ENCODE measurements around the gene PPIL4.

Gene PPIL4

DNA sequence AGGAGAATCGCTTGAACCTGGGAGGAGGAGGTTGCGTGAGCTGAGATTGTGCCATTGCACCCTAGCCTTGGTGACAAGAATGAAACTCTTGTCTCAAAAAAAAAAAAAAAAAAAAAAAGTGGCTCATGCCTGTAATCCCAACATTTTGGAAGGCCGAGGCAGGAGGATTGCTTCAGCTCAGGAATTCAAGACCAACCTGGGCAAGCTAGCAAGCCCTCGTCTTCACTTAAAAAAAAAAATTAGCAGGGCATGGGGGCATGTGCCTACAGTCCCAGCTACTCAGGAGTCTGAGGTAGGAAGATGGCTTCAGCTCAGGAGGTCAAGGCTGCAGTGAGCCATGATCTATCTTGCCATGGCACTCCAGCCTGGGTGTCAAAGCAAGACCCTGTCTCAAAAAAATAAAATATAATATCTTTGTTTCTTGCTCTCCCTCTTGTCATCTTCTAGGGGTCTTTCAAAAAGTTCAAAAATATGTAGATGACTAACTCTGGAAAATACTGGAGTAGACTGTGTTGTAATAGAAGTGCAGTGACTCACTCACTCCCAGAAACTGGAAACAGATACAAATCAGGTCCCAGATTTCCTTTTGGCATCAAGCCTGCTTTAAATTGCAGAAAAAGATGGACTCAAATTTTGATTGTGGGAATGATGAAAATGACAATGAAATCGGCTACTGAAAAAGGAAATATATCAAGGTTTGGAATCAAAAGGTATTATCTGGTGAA, 17.5 kb upstream of the PPIL4 start:
- H3K9me3 ChIP-seq (ENCODE audit: insufficient read depth, low read depth, low read length) = no peaks in the 10 kb centered on the region
- H3K9ac ChIP-seq (ENCODE audit: low read depth, low read length) = no peak overlapping the region

DNA sequence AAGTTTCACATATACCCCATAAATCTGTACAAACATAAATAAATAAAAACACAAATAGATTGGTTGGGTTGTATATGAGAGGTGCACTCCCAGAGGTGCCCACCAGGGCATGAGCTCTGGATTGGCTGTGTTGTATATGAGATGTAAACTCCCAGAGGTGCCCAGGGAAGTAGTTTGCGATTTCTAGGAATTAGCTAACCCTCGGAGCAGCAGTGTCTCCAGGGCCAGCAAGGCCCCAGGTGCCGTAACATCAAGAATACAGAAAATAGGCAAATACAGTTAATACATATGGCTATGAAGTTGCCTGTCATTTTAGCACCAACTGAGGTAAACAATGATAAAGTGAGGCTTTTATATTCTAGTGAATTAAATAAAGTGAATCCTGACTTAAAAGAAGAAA, 14.9 kb upstream of the PPIL4 start:
- no peaks in the 10 kb centered on the region for H3K36me3 ChIP-seq (ENCODE audit: insufficient read depth, low read depth, low read length)
- H3K9me3 ChIP-seq (ENCODE audit: insufficient read depth, low read depth, low read length) = no peaks in the 10 kb centered on the region
- H3K4me1 ChIP-seq (ENCODE audit: insufficient read depth, low read length) = no peaks in the 10 kb centered on the region
- H3K4me3 ChIP-seq (ENCODE audit: low read length) = no peak overlapping the region
- no peak overlapping the region for H3K27ac ChIP-seq (ENCODE audit: low read length)
- no peak overlapping the region for H3K9ac ChIP-seq (ENCODE audit: low read depth, low read length)
- H3K27me3 ChIP-seq (ENCODE audit: insufficient read depth, low read length) = peaks cover 8% of the 10 kb centered on the region

More for the DNA sequence above, 17.5 kb upstream of the PPIL4 start:
- Histone ChIP-seq H3K4me3 (ENCODE audit: low read length) (no peak overlapping the region), H3K4me1 (ENCODE audit: insufficient read depth, low read length) (no peaks in the 10 kb centered on the region), H3K27ac (ENCODE audit: low read length) (no peak overlapping the region), H3K36me3 (ENCODE audit: insufficient read depth, low read depth, low read length) (no peaks in the 10 kb centered on the region), H3K27me3 (ENCODE audit: insufficient read depth, low read length) (peaks cover 8% of the 10 kb centered on the region)

DNA sequence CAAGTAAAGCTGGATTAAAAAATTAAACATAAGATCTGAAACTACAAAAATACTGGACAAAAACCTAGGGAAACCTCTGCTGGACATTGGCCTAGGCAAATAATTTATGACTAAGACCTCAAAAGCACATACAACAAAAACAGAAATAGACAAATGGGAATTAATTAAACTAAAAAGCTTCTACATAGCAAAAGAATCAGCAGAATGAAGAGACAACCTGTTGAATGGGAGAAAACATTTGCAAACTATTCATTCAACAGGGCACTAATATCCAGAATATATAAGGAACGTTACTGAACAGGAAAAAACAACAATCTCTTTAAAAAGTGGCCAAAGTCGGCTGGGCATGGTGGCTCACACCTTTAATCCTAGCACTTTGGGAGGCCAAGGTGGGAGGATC, 13.5 kb upstream of the PPIL4 start:
- Histone ChIP-seq H3K27me3 (ENCODE audit: insufficient read depth, low read length) (peaks cover 6% of the 10 kb centered on the region), H3K27ac (ENCODE audit: low read length) (no peak overlapping the region), H3K9ac (ENCODE audit: low read depth, low read length) (no peak overlapping the region), H3K36me3 (ENCODE audit: insufficient read depth, low read depth, low read length) (no peaks in the 10 kb centered on the region), H3K4me3 (ENCODE audit: low read length) (no peak overlapping the region), H3K9me3 (ENCODE audit: insufficient read depth, low read depth, low read length) (no peaks in the 10 kb centered on the region), H3K4me1 (ENCODE audit: insufficient read depth, low read length) (no peaks in the 10 kb centered on the region)

DNA sequence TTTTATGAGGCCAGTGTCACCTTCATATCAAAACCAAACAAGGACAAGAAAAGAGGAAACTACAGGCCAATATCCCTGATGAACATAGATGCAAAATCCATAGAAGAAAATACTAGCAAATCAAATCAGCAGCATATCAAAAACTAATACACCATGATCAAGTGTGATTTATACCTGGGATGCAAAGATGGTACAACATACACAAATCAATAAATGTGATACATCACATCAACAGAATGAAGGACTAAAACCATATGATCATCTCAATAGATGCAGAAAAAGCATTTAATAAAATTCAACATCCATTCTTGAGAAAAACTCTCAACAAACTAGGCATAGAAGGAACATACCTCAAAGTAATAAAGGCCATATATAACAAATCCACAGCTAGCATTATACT, 12.2 kb upstream of the PPIL4 start:
- Histone ChIP-seq H3K27me3 (ENCODE audit: insufficient read depth, low read length) (no peaks in the 10 kb centered on the region; the same call in 1 of the 2 replicates), H3K9me3 (ENCODE audit: insufficient read depth, low read depth, low read length) (no peaks in the 10 kb centered on the region), H3K4me3 (ENCODE audit: low read length) (no peak overlapping the region), H3K9ac (ENCODE audit: low read depth, low read length) (no peak overlapping the region), H3K36me3 (ENCODE audit: insufficient read depth, low read depth, low read length) (no peaks in the 10 kb centered on the region), H3K27ac (ENCODE audit: low read length) (no peak overlapping the region), H3K4me1 (ENCODE audit: insufficient read depth, low read length) (no peaks in the 10 kb centered on the region)

DNA sequence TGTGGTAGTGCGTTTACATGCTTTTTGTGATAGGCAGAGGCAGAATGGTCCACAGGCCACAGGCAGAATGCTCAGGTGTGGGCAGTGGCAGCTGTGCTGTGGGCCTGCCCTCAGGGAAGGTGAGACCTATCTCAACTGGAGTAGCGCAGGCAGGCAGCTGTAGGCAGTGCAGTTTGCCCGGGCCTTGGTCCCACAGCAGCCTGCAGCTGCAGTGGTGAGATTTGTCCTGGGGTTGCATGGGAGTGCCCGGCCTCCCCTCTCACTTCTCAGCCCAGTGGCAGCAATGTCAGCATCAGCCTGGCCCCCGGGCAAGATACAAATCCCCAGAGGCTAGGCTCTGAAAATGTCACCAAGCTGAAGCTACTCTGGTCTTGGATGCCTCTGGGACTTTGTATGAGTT, 6.1 kb upstream of the PPIL4 start:
- Histone ChIP-seq H3K9ac (ENCODE audit: low read depth, low read length) (no peak overlapping the region), H3K27ac (ENCODE audit: low read length) (no peak overlapping the region), H3K9me3 (ENCODE audit: insufficient read depth, low read depth, low read length) (no peaks in the 10 kb centered on the region), H3K4me1 (ENCODE audit: insufficient read depth, low read length) (no peaks in the 10 kb centered on the region), H3K4me3 (ENCODE audit: low read length) (no peak overlapping the region), H3K27me3 (ENCODE audit: insufficient read depth, low read length) (peaks cover 13% of the 10 kb centered on the region), H3K36me3 (ENCODE audit: insufficient read depth, low read depth, low read length) (no peaks in the 10 kb centered on the region)

DNA sequence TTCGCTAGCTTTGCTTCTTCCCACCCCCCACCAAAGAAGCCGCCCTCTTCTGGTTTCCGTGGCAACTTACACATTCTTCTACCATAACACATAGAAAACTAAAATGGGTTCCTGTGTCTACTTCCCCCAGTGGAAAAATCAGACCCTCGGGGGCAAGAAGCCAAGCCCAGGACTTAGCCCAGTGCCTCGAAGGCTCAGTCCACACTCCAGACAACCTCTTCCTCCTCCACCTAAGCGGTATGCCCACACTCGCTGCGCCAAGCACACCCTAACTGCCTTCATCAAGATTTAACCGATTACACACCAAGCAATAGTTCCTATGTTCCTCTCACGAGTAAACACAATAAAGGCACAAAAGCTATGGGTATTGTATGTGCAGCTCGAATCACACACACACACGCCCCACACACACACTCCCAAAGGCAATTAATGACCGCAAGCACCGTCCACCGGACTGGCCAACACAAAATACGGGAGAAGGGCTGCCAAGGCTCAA, 537 bp downstream of the PPIL4 start:
- H3K27me3 ChIP-seq (ENCODE audit: insufficient read depth, low read length) = peaks cover 8% of the 10 kb centered on the region
- peaks cover 10% of the 10 kb centered on the region for H3K36me3 ChIP-seq (ENCODE audit: insufficient read depth, low read depth, low read length)
- peak overlapping the region; percentile 92 for H3K27ac ChIP-seq (ENCODE audit: low read length)

DNA sequence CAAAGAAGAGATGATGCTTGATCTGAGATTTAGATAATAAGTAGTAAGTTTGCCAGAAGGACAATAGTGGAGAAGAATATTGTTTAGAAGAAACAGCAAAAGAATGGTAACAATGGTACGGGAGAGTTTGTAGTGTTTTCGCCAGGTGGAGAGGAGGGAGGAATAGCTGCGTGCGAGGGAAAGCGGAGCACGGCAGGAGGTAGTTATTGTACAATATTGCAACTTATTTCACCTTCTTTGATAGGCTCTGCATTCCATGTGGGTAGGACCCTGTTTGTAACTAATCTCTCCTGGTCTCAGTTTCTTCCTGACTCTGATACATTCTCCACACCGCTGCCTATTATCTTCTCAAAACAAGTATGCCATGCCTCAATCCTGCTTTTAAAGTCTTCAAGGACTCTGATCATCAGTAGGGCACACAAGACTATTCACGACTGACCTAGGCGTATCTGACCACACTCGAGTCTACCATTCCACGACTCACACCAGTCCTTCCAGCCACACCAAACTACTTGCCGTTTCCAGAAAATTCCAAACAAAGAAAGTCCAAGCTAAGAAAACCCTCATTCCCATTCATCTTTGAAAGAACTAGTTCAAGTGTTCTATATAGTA, 1.1 kb downstream of the PPIL4 start:
- Histone ChIP-seq H3K27ac (ENCODE audit: low read length) (no peak overlapping the region), H3K4me3 (ENCODE audit: low read length) (peak overlapping the region; percentile 96), H3K36me3 (ENCODE audit: insufficient read depth, low read depth, low read length) (peaks cover 14% of the 10 kb centered on the region), H3K4me1 (ENCODE audit: insufficient read depth, low read length) (peaks cover 2% of the 10 kb centered on the region; the same call in 1 of the 2 replicates), H3K9ac (ENCODE audit: low read depth, low read length) (peak overlapping the region; percentile 96), H3K9me3 (ENCODE audit: insufficient read depth, low read depth, low read length) (no peaks in the 10 kb centered on the region), H3K27me3 (ENCODE audit: insufficient read depth, low read length) (peaks cover 7% of the 10 kb centered on the region)

More for the DNA sequence above, 537 bp downstream of the PPIL4 start:
- Histone ChIP-seq H3K9ac (ENCODE audit: low read depth, low read length) (peak overlapping the region; percentile 96), H3K9me3 (ENCODE audit: insufficient read depth, low read depth, low read length) (no peaks in the 10 kb centered on the region), H3K4me3 (ENCODE audit: low read length) (peak overlapping the region; percentile 96), H3K4me1 (ENCODE audit: insufficient read depth, low read length) (peaks cover 2% of the 10 kb centered on the region; the same call in 1 of the 2 replicates)

DNA sequence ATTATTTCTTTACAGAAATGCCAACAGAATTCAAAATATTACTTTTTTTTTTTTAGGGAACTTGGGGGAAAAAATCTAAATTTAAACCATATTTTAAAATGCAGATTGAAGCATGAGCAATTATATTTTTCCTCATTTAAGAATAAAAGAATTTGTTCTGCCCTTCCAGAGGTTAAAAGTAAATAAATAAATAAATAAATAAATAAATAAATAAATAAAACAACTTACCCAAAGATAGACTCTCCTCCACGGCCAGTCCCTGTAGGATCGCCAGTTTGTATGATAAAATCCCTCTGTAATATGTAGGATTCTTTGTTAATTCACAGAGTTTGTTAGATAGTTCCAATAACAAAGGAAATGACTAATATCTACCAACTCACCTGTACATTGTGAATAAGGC, 4.7 kb downstream of the PPIL4 start:
- Histone ChIP-seq H3K36me3 (ENCODE audit: insufficient read depth, low read depth, low read length) (peaks cover 47% of the 10 kb centered on the region), H3K9ac (ENCODE audit: low read depth, low read length) (no peak overlapping the region), H3K9me3 (ENCODE audit: insufficient read depth, low read depth, low read length) (no peaks in the 10 kb centered on the region), H3K4me3 (ENCODE audit: low read length) (no peak overlapping the region), H3K4me1 (ENCODE audit: insufficient read depth, low read length) (peaks cover 2% of the 10 kb centered on the region; the same call in 1 of the 2 replicates), H3K27ac (ENCODE audit: low read length) (no peak overlapping the region), H3K27me3 (ENCODE audit: insufficient read depth, low read length) (no peaks in the 10 kb centered on the region)

DNA sequence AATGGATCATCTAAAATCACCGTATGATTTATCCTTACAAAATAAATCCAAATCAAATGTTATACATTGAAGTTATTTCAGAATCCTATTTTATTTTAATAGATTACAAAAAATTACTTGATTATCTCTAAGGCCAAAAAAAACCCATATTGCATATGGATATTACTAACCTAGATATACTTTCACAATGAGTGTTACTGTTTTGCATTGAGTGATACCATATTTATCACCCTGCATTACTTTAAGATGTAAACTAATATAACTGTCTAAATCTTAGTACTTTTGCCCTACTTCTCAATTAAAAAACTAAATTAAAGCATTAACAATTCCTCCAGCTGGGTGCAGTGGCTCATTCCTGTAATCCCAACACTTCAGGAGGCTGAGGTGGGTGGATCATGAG, 11.1 kb downstream of the PPIL4 start:
- Histone ChIP-seq H3K27ac (ENCODE audit: low read length) (no peak overlapping the region), H3K9ac (ENCODE audit: low read depth, low read length) (no peak overlapping the region), H3K4me1 (ENCODE audit: insufficient read depth, low read length) (no peaks in the 10 kb centered on the region), H3K36me3 (ENCODE audit: insufficient read depth, low read depth, low read length) (peaks cover 90% of the 10 kb centered on the region), H3K9me3 (ENCODE audit: insufficient read depth, low read depth, low read length) (no peaks in the 10 kb centered on the region), H3K4me3 (ENCODE audit: low read length) (no peak overlapping the region), H3K27me3 (ENCODE audit: insufficient read depth, low read length) (no peaks in the 10 kb centered on the region)

DNA sequence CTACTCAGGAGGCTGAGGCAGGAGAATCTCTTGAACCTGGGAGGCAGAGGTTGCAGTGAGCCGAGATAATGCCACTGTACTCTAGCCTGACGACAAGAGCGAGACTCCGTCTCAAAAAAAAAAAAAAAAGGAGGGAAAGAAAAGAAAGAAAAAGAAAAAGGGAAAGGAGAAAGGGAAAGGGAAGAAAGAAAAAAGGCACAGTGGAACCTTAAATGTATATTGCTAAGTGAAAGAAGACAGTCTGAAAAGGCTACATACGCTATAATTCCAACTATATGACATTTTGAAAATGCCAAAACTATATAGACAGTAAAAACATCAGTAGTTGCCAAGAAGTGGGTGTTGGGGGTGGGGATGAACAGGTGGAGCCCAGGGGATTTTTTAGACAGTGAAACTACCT, 16.2 kb downstream of the PPIL4 start:
- H3K27me3 ChIP-seq (ENCODE audit: insufficient read depth, low read length) = no peaks in the 10 kb centered on the region
- H3K4me3 ChIP-seq (ENCODE audit: low read length) = no peak overlapping the region
- no peaks in the 10 kb centered on the region for H3K9me3 ChIP-seq (ENCODE audit: insufficient read depth, low read depth, low read length)
- no peak overlapping the region for H3K9ac ChIP-seq (ENCODE audit: low read depth, low read length)
- peaks cover 89% of the 10 kb centered on the region for H3K36me3 ChIP-seq (ENCODE audit: insufficient read depth, low read depth, low read length)
- no peaks in the 10 kb centered on the region for H3K4me1 ChIP-seq (ENCODE audit: insufficient read depth, low read length)
- H3K27ac ChIP-seq (ENCODE audit: low read length) = no peak overlapping the region

DNA sequence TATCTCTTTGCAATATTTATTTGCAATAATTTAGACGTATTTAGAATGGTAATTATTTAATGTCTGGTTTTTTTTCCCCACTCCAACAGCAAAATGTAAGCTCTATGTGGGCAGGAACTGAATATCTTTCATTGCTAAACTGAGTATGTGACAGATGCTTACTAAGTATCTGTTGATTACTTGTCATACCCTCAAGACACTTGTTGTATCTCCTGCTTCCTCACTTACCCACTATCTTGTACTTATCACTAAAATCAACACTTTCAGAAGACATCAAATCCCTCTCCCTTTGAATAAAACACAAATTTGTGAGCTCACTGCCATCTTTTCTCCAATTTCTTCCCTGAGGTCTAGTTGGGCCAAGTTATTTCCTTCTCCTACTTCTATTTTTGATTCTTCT, 30.3 kb downstream of the PPIL4 start:
- H3K27ac ChIP-seq (ENCODE audit: low read length) = no peak overlapping the region
- H3K36me3 ChIP-seq (ENCODE audit: insufficient read depth, low read depth, low read length) = peaks cover 43% of the 10 kb centered on the region
- no peak overlapping the region for H3K9ac ChIP-seq (ENCODE audit: low read depth, low read length)
- H3K27me3 ChIP-seq (ENCODE audit: insufficient read depth, low read length) = no peaks in the 10 kb centered on the region
- H3K4me1 ChIP-seq (ENCODE audit: insufficient read depth, low read length) = no peaks in the 10 kb centered on the region
- H3K9me3 ChIP-seq (ENCODE audit: insufficient read depth, low read depth, low read length) = no peaks in the 10 kb centered on the region
- no peak overlapping the region for H3K4me3 ChIP-seq (ENCODE audit: low read length)

DNA sequence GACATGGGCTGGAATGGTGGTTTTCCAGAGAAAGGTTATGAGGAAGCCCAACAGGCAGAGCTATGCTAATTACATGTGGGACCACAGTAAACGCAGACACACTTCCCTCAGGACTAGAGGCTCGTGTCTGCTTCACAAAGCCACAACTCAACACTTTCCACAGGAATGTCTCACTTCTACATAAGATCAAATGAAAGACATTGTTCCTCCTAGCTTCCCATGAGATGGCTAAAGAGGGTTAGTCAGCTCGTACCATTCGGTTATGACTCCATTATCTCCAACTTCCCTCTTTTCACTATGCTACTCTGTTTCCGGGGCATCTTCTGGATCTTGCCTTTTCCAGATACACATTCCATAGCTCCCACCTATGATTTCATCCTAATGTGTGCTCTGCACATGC, 31.9 kb downstream of the PPIL4 start:
- Histone ChIP-seq H3K9ac (ENCODE audit: low read depth, low read length) (no peak overlapping the region), H3K36me3 (ENCODE audit: insufficient read depth, low read depth, low read length) (peaks cover 30% of the 10 kb centered on the region), H3K9me3 (ENCODE audit: insufficient read depth, low read depth, low read length) (no peaks in the 10 kb centered on the region), H3K27ac (ENCODE audit: low read length) (no peak overlapping the region), H3K4me1 (ENCODE audit: insufficient read depth, low read length) (peaks cover 2% of the 10 kb centered on the region; the same call in 1 of the 2 replicates), H3K27me3 (ENCODE audit: insufficient read depth, low read length) (no peaks in the 10 kb centered on the region), H3K4me3 (ENCODE audit: low read length) (no peak overlapping the region)
